ENCODE measurements around the gene PRPF4. TPM values are rescaled to one million over a fixed set of nuclear protein-coding genes. Genes with fewer than 3 reads are reported as not detected.
"Not testable (repeated sequence)": the region's sequence is repeated elsewhere in the genome, so short reads cannot be mapped to it uniquely, and the experiment has no call there.

The PRPF4 gene
- total RNA-seq, 3 donors from 2014 or later, result 13.2 to 18.4 (median 15.8) TPM

DNA sequence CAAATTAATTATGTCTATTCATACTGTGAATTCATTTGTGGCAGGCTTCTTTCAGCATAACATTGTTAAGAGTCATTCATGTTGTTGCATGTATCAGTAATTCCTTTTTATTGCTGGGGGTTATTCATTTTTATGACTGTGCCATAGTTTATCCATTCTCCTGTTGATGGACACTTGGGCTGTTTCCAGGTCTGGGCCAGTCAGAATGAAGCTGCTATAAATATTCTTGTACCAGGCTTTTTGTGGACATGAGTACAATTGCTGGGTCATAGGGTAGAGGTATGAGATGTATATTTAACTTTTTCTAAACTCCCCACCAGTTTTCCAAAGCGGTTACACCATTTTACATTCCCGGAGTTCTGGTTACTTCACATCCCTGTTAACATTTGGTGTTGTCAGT is 13.6 kb downstream of the PRPF4 start:
- intact Hi-C loops (cut with DNase I, micrococcal nuclease), result no loop called here
- ATAC-seq (peak; percentile 97), DNase-seq (peak in 1 of 3 donors; percentile 76)
- no peak overlapping the region for H3K4me3 ChIP-seq
- no peak for TF ChIP-seq CTCF (IDR thresholded peaks at IDR 0.05)
- peaks cover 17% of the 10 kb centered on the region for H3K36me3 ChIP-seq (ENCODE audit: low read depth)
- no peaks in the 10 kb centered on the region for H3K4me1 ChIP-seq (ENCODE audit: low read depth)
- no peaks in the 10 kb centered on the region for H3K9me3 ChIP-seq

GRCh38 chr9:113290052-113290607 is 14.7 kb downstream of the PRPF4 start:
- Histone ChIP-seq H3K4me3 (no peak overlapping the region), H3K36me3 (ENCODE audit: low read depth) (peaks cover 17% of the 10 kb centered on the region), H3K4me1 (ENCODE audit: low read depth) (no peaks in the 10 kb centered on the region), H3K9me3 (no peaks in the 10 kb centered on the region)
- intact Hi-C loops (cut with DNase I, micrococcal nuclease), result no loop called here
- TF ChIP-seq CTCF (IDR thresholded peaks at IDR 0.05), result no peak
- ATAC-seq (no peak), DNase-seq (no peak)

DNA sequence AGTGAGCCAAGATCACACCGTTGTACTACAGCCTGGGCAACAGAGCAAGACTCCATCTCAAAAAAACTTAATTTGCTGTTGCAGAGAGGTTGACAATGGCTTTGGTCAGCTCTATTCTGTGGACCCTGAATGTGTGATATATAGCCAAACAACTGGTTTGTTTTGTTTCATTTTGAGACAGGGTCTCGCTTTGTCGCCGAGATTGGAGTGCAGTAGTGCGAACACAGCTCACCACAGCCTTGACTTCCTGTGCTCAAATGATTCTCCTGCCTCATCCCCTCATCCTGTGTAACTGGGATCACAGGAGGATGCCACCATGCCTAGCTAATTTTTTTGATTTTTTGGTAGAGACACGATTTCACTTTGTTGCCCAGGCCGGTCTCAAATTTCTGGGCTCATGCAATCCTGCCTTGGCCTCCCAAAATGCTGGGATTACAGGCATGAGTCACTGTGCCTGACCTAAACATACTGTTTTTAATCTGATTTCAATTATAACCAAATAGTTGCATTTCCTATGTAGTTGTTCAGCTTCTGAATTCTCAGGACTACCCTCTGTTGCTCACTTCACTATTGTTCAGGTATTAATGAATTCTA is 17.9 kb downstream of the PRPF4 start:
- intact Hi-C loops (cut with DNase I, micrococcal nuclease), result no loop called here
- TF ChIP-seq CTCF (IDR thresholded peaks at IDR 0.05), result no peak

DNA sequence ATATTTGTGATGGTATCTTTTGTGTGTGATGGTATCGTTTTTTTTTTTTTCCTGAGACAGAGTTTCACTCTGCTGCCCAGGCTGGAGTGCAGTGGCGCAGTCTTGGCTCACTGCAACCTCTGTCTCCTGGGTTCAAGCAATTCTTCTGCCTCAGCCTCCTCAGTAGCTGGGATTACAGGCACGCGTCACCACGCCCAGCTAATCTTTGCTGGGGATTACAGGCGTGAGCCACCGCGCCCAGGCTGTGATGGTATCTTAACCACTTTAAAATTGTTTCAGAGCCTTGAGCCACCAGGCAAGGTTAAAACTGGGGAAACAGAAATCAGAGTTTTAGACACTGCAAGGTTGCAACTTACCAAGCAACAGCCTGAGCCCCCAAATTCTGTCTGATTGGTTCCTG is 20.8 kb downstream of the PRPF4 start:
- H3K9me3 ChIP-seq; H3K4me1 ChIP-seq (ENCODE audit: low read depth); H3K36me3 ChIP-seq (ENCODE audit: low read depth); intact Hi-C loops (cut with DNase I, micrococcal nuclease); H3K4me3 ChIP-seq: not testable (repeated sequence)
- ATAC-seq (peak; percentile 44), DNase-seq (peak in 2 of 3 donors; percentile 51 to 57)

More for the DNA sequence above, 17.9 kb downstream of the PRPF4 start:
- H3K4me1 ChIP-seq (ENCODE audit: low read depth), result no peaks in the 10 kb centered on the region
- H3K4me3 ChIP-seq, result no peak overlapping the region
- DNase-seq (no peak), ATAC-seq (no peak)
- H3K9me3 ChIP-seq, result no peaks in the 10 kb centered on the region
- H3K36me3 ChIP-seq (ENCODE audit: low read depth), result peaks cover 11% of the 10 kb centered on the region

- ATAC-seq (no peak), DNase-seq (no peak)
- Histone ChIP-seq H3K4me3 (no peak overlapping the region), H3K4me1 (ENCODE audit: low read depth) (no peaks in the 10 kb centered on the region), H3K9me3 (no peaks in the 10 kb centered on the region), H3K36me3 (ENCODE audit: low read depth) (no peaks in the 10 kb centered on the region)
- no peak for TF ChIP-seq CTCF (IDR thresholded peaks at IDR 0.05)
- intact Hi-C loops (cut with DNase I, micrococcal nuclease), result no loop called here
Observed at GRCh38 chr9:113296796-113297558, 21.5 kb downstream of the PRPF4 start.

GRCh38 chr9:113298311-113298710 is 22.9 kb downstream of the PRPF4 start:
- Histone ChIP-seq H3K36me3 (ENCODE audit: low read depth) (no peaks in the 10 kb centered on the region), H3K9me3 (no peaks in the 10 kb centered on the region), H3K4me1 (ENCODE audit: low read depth) (no peaks in the 10 kb centered on the region), H3K4me3 (no peak overlapping the region)
- ATAC-seq (no peak), DNase-seq (no peak)
- no peak for TF ChIP-seq CTCF (IDR thresholded peaks at IDR 0.05)
- intact Hi-C loops (cut with DNase I, micrococcal nuclease), result no loop called here

Measured in mucosa of descending colon (tissue), 3 donors.